HCT116 (cell line): ENCODE results near the gene NUP210. TPM values are rescaled to one million over a fixed set of nuclear protein-coding genes. Genes with fewer than 3 reads are reported as not detected.

Experiments used
- ATAC-seq: fragments of 200-7000 bp; cut with Tn5 transposase; 2 replicates; pipeline ENCODE4 v1.9.1; 2020; ENCODE audit warnings: mild to moderate bottlenecking, moderate library complexity
- BruUV-seq: library from RNA; stranded (reverse); fragments of 400-500 nt; replicated peaks from 2 replicates; lab custom pipeline; 2021; lab: Mats Ljungman, UMichigan
- CTCF ChIA-PET: fragments of 300-600 bp; sonication (Branson Sonifier 250); formaldehyde crosslinking; loops from one replicate; lab custom pipeline; 2021; ENCODE audit warnings: antibody characterized with exemption; lab: Charles Lee
- POLR2A ChIA-PET: fragments of 300-600, 350-600 bp; sonication (Branson Sonifier 250); formaldehyde crosslinking; loops from one replicate; lab custom pipeline; 2021; ENCODE audit warnings: antibody characterized with exemption; lab: Charles Lee
- RAD21 ChIA-PET, 2 experiments: fragments of 300-600 bp; sonication (Branson Sonifier 250); formaldehyde crosslinking; loops; one replicate each; lab custom pipeline; 2023; ENCODE audit warnings: low total read pairs in 2 of 2; ENCODE audit not compliant: uncharacterized antibody in 2 of 2, unreplicated experiment in 2 of 2, low non-redundant PET in 1 of 2; lab: Charles Lee
- DNase-seq: peaks from one replicate; pipeline ENCODE4 v3.0.0-alpha.2; 2010; ENCODE audit warnings: low read depth, low spot score
- H2AFZ ChIP-seq: fragments of 200-600 bp; shearing (Covaris generic), sonication (generic); 2 replicates; pipeline ENCODE4 v1.6.1; 2017; ENCODE audit warnings: low read depth, mixed run types, mixed read lengths, antibody characterized with exemption, low read length; ENCODE audit not compliant: poor library complexity, severe bottlenecking
- H3K27ac ChIP-seq: 2 replicates; pipeline ENCODE4 v1.5.1; 2012; ENCODE audit warnings: low read depth, low read length
- H3K27me3 ChIP-seq: fragments of 200-600 bp; sonication (generic); 2 replicates; pipeline ENCODE4 v1.6.1; 2016; ENCODE audit warnings: mixed run types, low read length, mixed read lengths; ENCODE audit not compliant: insufficient read depth
- H3K36me3 ChIP-seq, 2 experiments: fragments of 200-500 bp in 1 of 2; fragments of 200-600 bp in 1 of 2; sonication (Bioruptor generic) in 1 of 2; sonication (generic) in 1 of 2; 2 replicates each; pipeline versions ENCODE4 v1.5.1 to v1.6.1; 2014 to 2016; ENCODE audit warnings: low read length in 2 of 2, inconsistent platforms in 1 of 2, mixed read lengths in 1 of 2, mixed run types in 1 of 2; ENCODE audit not compliant: insufficient read depth in 2 of 2, control insufficient read depth in 1 of 2
- H3K4me1 ChIP-seq, 2 experiments: fragments of 200-600 bp in 1 of 2; sonication (generic) in 1 of 2; 2 replicates each; pipeline versions ENCODE4 v1.5.1 to v1.6.1; 2012 to 2017; ENCODE audit warnings: low read length in 2 of 2, inconsistent platforms in 1 of 2, mild to moderate bottlenecking in 1 of 2, mixed read lengths in 1 of 2, mixed run types in 1 of 2, moderate library complexity in 1 of 2; ENCODE audit not compliant: insufficient read depth in 2 of 2, control insufficient read depth in 1 of 2
- H3K4me2 ChIP-seq: fragments of 200-600 bp; sonication (generic); 2 replicates; pipeline ENCODE4 v1.6.1; 2017; ENCODE audit warnings: mixed run types, low read length, mixed read lengths
- H3K4me3 ChIP-seq, 2 experiments: fragments of 200-600 bp in 1 of 2; sonication (generic) in 1 of 2; replicated peaks in 1 of 2; 2 replicates each; pipeline ENCODE4 v1.5.1; 2011 to 2016; ENCODE audit warnings: low read length in 2 of 2, control low read depth in 1 of 2, low read depth in 1 of 2, mild to moderate bottlenecking in 1 of 2, mixed read lengths in 1 of 2, mixed run types in 1 of 2
- H3K79me2 ChIP-seq: fragments of 200-600 bp; sonication (generic); 2 replicates; pipeline ENCODE4 v1.6.1; 2017; ENCODE audit warnings: mild to moderate bottlenecking, mixed run types, low read length, moderate library complexity, mixed read lengths; ENCODE audit not compliant: insufficient read depth
- H3K9ac ChIP-seq: fragments of 200-600 bp; sonication (generic); 2 replicates; pipeline ENCODE4 v1.6.1; 2016; ENCODE audit warnings: low read length, mixed read lengths
- H3K9me2 ChIP-seq: fragments of 200-600 bp; sonication (generic), shearing (Covaris generic); 2 replicates; pipeline ENCODE4 v1.6.1; 2017; ENCODE audit warnings: mixed run types, mild to moderate bottlenecking, moderate library complexity; ENCODE audit not compliant: insufficient read depth
- H3K9me3 ChIP-seq, 2 experiments: fragments of 200-500 bp in 1 of 2; fragments of 200-600 bp in 1 of 2; sonication (Bioruptor generic) in 1 of 2; sonication (generic) in 1 of 2; 2 replicates each; pipeline ENCODE4 v1.6.1; 2014 to 2017; ENCODE audit warnings: low read length in 2 of 2, mixed read lengths in 2 of 2, inconsistent platforms in 1 of 2, low read depth in 1 of 2, mild to moderate bottlenecking in 1 of 2, mixed run types in 1 of 2, moderate library complexity in 1 of 2; ENCODE audit not compliant: control insufficient read depth in 1 of 2, insufficient read depth in 1 of 2
- H4K20me1 ChIP-seq: fragments of 200-600 bp; sonication (generic), shearing (Covaris generic); 2 replicates; pipeline ENCODE4 v1.6.1; 2017; ENCODE audit warnings: mixed run types, mild to moderate bottlenecking, moderate library complexity; ENCODE audit not compliant: insufficient read depth
- CBX3 ChIP-seq: IDR thresholded peaks from 2 replicates; pipeline ENCODE4 v1.6.1; 2012; ENCODE audit warnings: low read depth
- ELF1 ChIP-seq: IDR thresholded peaks from 2 replicates; pipeline ENCODE4 v1.6.1; 2012; ENCODE audit warnings: low read depth, borderline replicate concordance
- FOSL1 ChIP-seq: IDR thresholded peaks from 2 replicates; pipeline ENCODE4 v1.6.1; 2012; ENCODE audit warnings: low read depth
- JUND ChIP-seq: IDR thresholded peaks from 2 replicates; pipeline ENCODE4 v1.6.1; 2012
- POLR2AphosphoS5 ChIP-seq: IDR thresholded peaks from 2 replicates; pipeline ENCODE4 v1.6.1; 2011; ENCODE audit warnings: mild to moderate bottlenecking, low read depth, low read length, moderate library complexity
- RAD21 ChIP-seq: IDR thresholded peaks from 2 replicates; pipeline ENCODE4 v1.6.1; 2012; ENCODE audit warnings: low read depth, mild to moderate bottlenecking
- SIN3A ChIP-seq: IDR thresholded peaks from 2 replicates; pipeline ENCODE4 v1.6.1; 2012; ENCODE audit warnings: low read depth
- SP1 ChIP-seq: IDR thresholded peaks from 2 replicates; pipeline ENCODE4 v1.6.1; 2012; ENCODE audit warnings: low read depth
- SRF ChIP-seq: IDR thresholded peaks from 2 replicates; pipeline ENCODE4 v1.6.1; 2012; ENCODE audit warnings: low read depth
- YY1 ChIP-seq: IDR thresholded peaks from 2 replicates; pipeline ENCODE4 v1.6.1; 2011; ENCODE audit warnings: low read length, low read depth, moderate library complexity, mild to moderate bottlenecking; ENCODE audit not compliant: insufficient replicate concordance; ENCODE audit errors: extremely low read depth
- ZFX ChIP-seq: fragments of 450-650 bp; IDR thresholded peaks from 2 replicates; pipeline ENCODE4 v1.6.1; 2017
- ZNF274 ChIP-seq: fragments of 200-500 bp; sonication (Bioruptor generic); IDR thresholded peaks from 2 replicates; pipeline ENCODE4 v1.6.1; 2014; ENCODE audit warnings: mild to moderate bottlenecking, low read depth, low read length, inconsistent platforms
- intact Hi-C: fragments of 100-400 bp; cut with micrococcal nuclease; formaldehyde crosslinking; loops from 2 replicates; pipeline ENCODE4 v1.10.0; 2022
- total RNA-seq: library from RNA; stranded (reverse); gene quantifications from one replicate; pipeline ENCODE4 v1.2.1, GENCODE V29; 2021; ENCODE audit not compliant: unreplicated experiment
- TF ChIP-seq, protein P1 (sequence below): IDR thresholded peaks from 2 replicates; pipeline ENCODE4 v1.6.1; 2012; ENCODE audit warnings: low read depth
- TF ChIP-seq, protein P2 (sequence below): IDR thresholded peaks from 2 replicates; pipeline ENCODE4 v1.6.1; 2011; ENCODE audit warnings: mild to moderate bottlenecking, low read length, moderate library complexity; ENCODE audit not compliant: insufficient replicate concordance; ENCODE audit errors: extremely low read depth
- TF ChIP-seq, protein P3 (sequence below): IDR thresholded peaks from 2 replicates; pipeline ENCODE4 v1.6.1; 2012
- TF ChIP-seq, protein P4 (sequence below), 3 experiments: fragments of 200-600 bp in 1 of 3; sonication (generic) in 1 of 3; IDR thresholded peaks in 2 of 3; conservative IDR thresholded peaks in 1 of 3; 2 replicates each; pipeline ENCODE4 v1.5.1; 2012 to 2017; ENCODE audit warnings: low read depth in 2 of 3, low read length in 2 of 3, antibody characterized with exemption in 1 of 3, borderline replicate concordance in 1 of 3, control low read depth in 1 of 3, mild to moderate bottlenecking in 1 of 3, mixed read lengths in 1 of 3, mixed run types in 1 of 3, moderate library complexity in 1 of 3; ENCODE audit not compliant: insufficient read depth in 1 of 3

Gene NUP210
- total RNA-seq, 1 experiment from 2014 or later = 74.9 TPM

DNA sequence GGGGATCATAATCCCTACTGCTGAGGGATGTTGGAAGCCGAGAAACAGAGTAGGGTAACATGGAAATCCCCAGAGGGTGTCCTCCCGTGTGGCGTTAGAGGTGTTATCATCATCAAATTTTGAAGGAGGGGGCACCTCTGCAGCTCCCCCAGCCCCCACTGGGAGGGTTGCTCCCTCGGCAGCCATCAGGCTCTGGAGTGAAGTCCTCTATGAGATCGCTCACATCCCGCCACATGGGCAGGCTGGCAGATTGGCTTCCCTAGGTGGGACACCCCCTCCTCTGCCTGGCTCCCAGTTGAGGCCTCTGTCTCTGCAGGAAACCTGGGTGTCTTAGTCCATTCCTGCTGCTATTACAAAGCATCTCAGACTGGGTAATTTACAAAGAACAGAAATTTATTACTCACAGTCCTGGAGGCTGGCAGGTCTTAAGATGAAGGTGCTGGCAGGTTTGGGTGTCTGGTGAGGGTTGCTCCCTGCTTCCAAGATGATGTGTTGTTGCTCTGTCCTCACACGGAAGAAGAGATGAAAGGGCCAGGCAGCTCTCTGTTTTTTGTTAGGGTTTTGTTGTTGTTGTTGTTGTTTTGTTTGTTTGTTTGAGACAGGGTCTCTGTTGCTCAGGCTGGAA, 120.5 kb downstream of the NUP210 start:
- Histone ChIP-seq H3K4me3 (no peak overlapping the region), H3K27me3 (no peaks in the 10 kb centered on the region), H3K9me3 (no peaks in the 10 kb centered on the region), H3K9me2 (no peaks in the 10 kb centered on the region), H4K20me1 (no peaks in the 10 kb centered on the region), H3K36me3 (no peaks in the 10 kb centered on the region), H3K9ac (no peak overlapping the region), H2AFZ (no peak overlapping the region), H3K79me2 (no peaks in the 10 kb centered on the region), H3K4me1 (peaks cover 8 to 17% of the 10 kb centered on the region in 2 experiments), H3K4me2 (no peak overlapping the region), H3K27ac (no peak overlapping the region)
- POLR2A ChIA-PET = no interaction called here
- ATAC-seq = no peak
- CTCF ChIA-PET = no interaction called here
- BruUV-seq = no TSS peak
- intact Hi-C loops = loop anchor here (5.0 to 10.0 kb wide), 2 partner anchors 153 to 205 kb away; no protein-coding TSS in a partner anchor
- no peak for DNase-seq
- TF ChIP-seq ZFX (no peak), FOSL1 (no peak), JUND (no peak), SP1 (no peak), RAD21 (no peak), YY1 (no peak), CBX3 (no peak), SRF (no peak), POLR2AphosphoS5 (no peak), SIN3A (no peak), ZNF274 (no peak), ELF1 (no peak)
- TF ChIP-seq, protein P1, sequence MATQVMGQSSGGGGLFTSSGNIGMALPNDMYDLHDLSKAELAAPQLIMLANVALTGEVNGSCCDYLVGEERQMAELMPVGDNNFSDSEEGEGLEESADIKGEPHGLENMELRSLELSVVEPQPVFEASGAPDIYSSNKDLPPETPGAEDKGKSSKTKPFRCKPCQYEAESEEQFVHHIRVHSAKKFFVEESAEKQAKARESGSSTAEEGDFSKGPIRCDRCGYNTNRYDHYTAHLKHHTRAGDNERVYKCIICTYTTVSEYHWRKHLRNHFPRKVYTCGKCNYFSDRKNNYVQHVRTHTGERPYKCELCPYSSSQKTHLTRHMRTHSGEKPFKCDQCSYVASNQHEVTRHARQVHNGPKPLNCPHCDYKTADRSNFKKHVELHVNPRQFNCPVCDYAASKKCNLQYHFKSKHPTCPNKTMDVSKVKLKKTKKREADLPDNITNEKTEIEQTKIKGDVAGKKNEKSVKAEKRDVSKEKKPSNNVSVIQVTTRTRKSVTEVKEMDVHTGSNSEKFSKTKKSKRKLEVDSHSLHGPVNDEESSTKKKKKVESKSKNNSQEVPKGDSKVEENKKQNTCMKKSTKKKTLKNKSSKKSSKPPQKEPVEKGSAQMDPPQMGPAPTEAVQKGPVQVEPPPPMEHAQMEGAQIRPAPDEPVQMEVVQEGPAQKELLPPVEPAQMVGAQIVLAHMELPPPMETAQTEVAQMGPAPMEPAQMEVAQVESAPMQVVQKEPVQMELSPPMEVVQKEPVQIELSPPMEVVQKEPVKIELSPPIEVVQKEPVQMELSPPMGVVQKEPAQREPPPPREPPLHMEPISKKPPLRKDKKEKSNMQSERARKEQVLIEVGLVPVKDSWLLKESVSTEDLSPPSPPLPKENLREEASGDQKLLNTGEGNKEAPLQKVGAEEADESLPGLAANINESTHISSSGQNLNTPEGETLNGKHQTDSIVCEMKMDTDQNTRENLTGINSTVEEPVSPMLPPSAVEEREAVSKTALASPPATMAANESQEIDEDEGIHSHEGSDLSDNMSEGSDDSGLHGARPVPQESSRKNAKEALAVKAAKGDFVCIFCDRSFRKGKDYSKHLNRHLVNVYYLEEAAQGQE = no peak
- TF ChIP-seq, protein P2, sequence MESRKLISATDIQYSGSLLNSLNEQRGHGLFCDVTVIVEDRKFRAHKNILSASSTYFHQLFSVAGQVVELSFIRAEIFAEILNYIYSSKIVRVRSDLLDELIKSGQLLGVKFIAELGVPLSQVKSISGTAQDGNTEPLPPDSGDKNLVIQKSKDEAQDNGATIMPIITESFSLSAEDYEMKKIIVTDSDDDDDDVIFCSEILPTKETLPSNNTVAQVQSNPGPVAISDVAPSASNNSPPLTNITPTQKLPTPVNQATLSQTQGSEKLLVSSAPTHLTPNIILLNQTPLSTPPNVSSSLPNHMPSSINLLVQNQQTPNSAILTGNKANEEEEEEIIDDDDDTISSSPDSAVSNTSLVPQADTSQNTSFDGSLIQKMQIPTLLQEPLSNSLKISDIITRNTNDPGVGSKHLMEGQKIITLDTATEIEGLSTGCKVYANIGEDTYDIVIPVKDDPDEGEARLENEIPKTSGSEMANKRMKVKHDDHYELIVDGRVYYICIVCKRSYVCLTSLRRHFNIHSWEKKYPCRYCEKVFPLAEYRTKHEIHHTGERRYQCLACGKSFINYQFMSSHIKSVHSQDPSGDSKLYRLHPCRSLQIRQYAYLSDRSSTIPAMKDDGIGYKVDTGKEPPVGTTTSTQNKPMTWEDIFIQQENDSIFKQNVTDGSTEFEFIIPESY = no peak
- TF ChIP-seq, protein P3, sequence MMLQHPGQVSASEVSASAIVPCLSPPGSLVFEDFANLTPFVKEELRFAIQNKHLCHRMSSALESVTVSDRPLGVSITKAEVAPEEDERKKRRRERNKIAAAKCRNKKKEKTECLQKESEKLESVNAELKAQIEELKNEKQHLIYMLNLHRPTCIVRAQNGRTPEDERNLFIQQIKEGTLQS = no peak
- TF ChIP-seq, protein P4, sequence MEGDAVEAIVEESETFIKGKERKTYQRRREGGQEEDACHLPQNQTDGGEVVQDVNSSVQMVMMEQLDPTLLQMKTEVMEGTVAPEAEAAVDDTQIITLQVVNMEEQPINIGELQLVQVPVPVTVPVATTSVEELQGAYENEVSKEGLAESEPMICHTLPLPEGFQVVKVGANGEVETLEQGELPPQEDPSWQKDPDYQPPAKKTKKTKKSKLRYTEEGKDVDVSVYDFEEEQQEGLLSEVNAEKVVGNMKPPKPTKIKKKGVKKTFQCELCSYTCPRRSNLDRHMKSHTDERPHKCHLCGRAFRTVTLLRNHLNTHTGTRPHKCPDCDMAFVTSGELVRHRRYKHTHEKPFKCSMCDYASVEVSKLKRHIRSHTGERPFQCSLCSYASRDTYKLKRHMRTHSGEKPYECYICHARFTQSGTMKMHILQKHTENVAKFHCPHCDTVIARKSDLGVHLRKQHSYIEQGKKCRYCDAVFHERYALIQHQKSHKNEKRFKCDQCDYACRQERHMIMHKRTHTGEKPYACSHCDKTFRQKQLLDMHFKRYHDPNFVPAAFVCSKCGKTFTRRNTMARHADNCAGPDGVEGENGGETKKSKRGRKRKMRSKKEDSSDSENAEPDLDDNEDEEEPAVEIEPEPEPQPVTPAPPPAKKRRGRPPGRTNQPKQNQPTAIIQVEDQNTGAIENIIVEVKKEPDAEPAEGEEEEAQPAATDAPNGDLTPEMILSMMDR (IDR thresholded peaks at IDR 0.05 in 2 of 3, conservative IDR thresholded peaks at IDR 0.05 in 1 of 3; ENCODE audit: borderline replicate concordance in 1 of 3, insufficient read depth in 1 of 3, low read depth in 2 of 3, low read length in 2 of 3) = no peak
- RAD21 ChIA-PET = no interaction called here
